ENCODE data around the gene ZNF668.

DNA sequence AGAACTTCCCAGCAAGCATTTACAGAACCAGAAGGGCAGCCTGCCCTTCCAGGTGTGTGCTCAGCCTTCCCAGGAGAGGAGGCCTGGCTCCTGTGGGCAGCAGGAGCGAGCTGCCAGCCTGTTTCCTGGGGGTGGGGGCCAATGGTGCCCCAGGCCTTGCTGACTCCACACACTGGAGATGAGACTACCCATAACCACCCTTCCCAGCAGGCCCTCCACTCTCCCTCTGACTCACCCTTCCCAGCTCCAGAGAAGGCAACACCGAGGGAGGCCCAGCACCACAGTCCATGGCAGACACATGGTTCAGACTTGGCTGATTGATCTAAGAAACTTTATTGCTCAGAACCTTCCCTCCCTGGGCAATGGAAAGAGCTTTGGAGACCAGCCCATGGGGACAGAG lies 16.5 kb upstream of the ZNF668 start:
- no peak for TF ChIP-seq CTCF (conservative IDR thresholded peaks at IDR 0.05; ENCODE audit: low read depth, low read length)
- no peak for TF ChIP-seq BHLHE40 (IDR thresholded peaks at IDR 0.05; ENCODE audit: low read depth, low read length)
- no peak for TF ChIP-seq ELK1 (IDR thresholded peaks at IDR 0.05; ENCODE audit: borderline replicate concordance, low read depth, low read length)
- TF ChIP-seq RAD21 (IDR thresholded peaks at IDR 0.05; ENCODE audit: low read length), result no peak
- TF ChIP-seq USF2 (IDR thresholded peaks at IDR 0.05; ENCODE audit: low read depth, low read length), result no peak
- TF ChIP-seq MXI1 (IDR thresholded peaks at IDR 0.05; ENCODE audit: borderline replicate concordance, low read depth, low read length), result peak; percentile 47; the same call in 1 of the 2 replicates
- TF ChIP-seq POLR2A (IDR thresholded peaks at IDR 0.05; ENCODE audit: low read depth, low read length), result no peak

All from IMR-90 (cell line).